Osteoblast (primary cell): ENCODE results near the gene GLCCI1. TPM values are rescaled to one million over a fixed set of nuclear protein-coding genes. Genes with fewer than 3 reads are reported as not detected.
"Not testable (repeated sequence)": the region's sequence is repeated elsewhere in the genome, so short reads cannot be mapped to it uniquely, and the experiment has no call there.

Experiments
- DNase-seq: peaks from one replicate; pipeline ENCODE4 v3.0.0; 2011; ENCODE audit warnings: low spot score, mixed read lengths; ENCODE audit not compliant: insufficient read length; ENCODE audit errors: missing footprints
- H2AFZ ChIP-seq: 2 replicates; pipeline ENCODE4 v1.6.0; 2011; ENCODE audit warnings: mild to moderate bottlenecking, low read length
- H3K27ac ChIP-seq: 2 replicates; pipeline ENCODE4 v1.5.1; 2011; ENCODE audit warnings: mild to moderate bottlenecking, low read depth, low read length, moderate library complexity
- H3K27me3 ChIP-seq: 2 replicates; pipeline ENCODE4 v1.6.0; 2012; ENCODE audit warnings: mild to moderate bottlenecking, control low read depth, inconsistent platforms, low read length, moderate library complexity; ENCODE audit not compliant: insufficient read depth
- H3K36me3 ChIP-seq: 2 replicates; pipeline ENCODE4 v1.5.1; 2011; ENCODE audit warnings: mild to moderate bottlenecking, low read length, control low read depth, moderate library complexity; ENCODE audit not compliant: insufficient read depth
- H3K4me1 ChIP-seq: 2 replicates; pipeline ENCODE4 v1.5.1; 2011; ENCODE audit warnings: mild to moderate bottlenecking, low read length, control low read depth, moderate library complexity; ENCODE audit not compliant: insufficient read depth
- H3K4me2 ChIP-seq: 2 replicates; pipeline ENCODE4 v1.6.0; 2011; ENCODE audit warnings: mild to moderate bottlenecking, low read length; ENCODE audit not compliant: insufficient read depth
- H3K4me3 ChIP-seq: fragments of 200-600 bp; sonication (generic); 3 replicates; pipeline ENCODE4 v1.5.1; 2012; ENCODE audit warnings: mild to moderate bottlenecking, low read length, inconsistent platforms; ENCODE audit not compliant: insufficient read depth
- H3K79me2 ChIP-seq: 2 replicates; pipeline ENCODE4 v1.6.0; 2012; ENCODE audit warnings: mild to moderate bottlenecking, low read length, control low read depth, inconsistent platforms; ENCODE audit not compliant: insufficient read depth
- H3K9me3 ChIP-seq: 2 replicates; pipeline ENCODE4 v1.5.1; 2011; ENCODE audit warnings: low read depth, low read length, control low read depth
- H4K20me1 ChIP-seq: 2 replicates; pipeline ENCODE4 v1.6.0; 2012; ENCODE audit warnings: mild to moderate bottlenecking, low read length, control low read depth; ENCODE audit not compliant: insufficient read depth
- CTCF ChIP-seq: IDR thresholded peaks from 2 replicates; pipeline ENCODE4 v1.5.1; 2011; ENCODE audit warnings: mild to moderate bottlenecking, low read depth, low read length, moderate library complexity; ENCODE audit errors: extremely low read depth
- total RNA-seq: library from RNA; depleted of rRNA; stranded (reverse); fragments of >200 nt; gene quantifications from 2 replicates; pipeline ENCODE4 v1.2.3, GENCODE V29; 2012

Gene GLCCI1
- total RNA-seq, 1 donor = 10.1 TPM

- no peaks in the 10 kb centered on the region for H3K9me3 ChIP-seq
- H3K36me3 ChIP-seq = peaks cover 3% of the 10 kb centered on the region
- H3K79me2 ChIP-seq = no peaks in the 10 kb centered on the region
- H3K27ac ChIP-seq = no peak overlapping the region
- no peak overlapping the region for H3K4me3 ChIP-seq
- no peaks in the 10 kb centered on the region for H4K20me1 ChIP-seq
- DNase-seq = no peak
- H2AFZ ChIP-seq = no peak overlapping the region
- no peak overlapping the region for H3K4me2 ChIP-seq
- peaks cover 14% of the 10 kb centered on the region for H3K4me1 ChIP-seq
- TF ChIP-seq CTCF = no peak
- H3K27me3 ChIP-seq = no peaks in the 10 kb centered on the region
Observed at GRCh38 chr7:8040768-8041369, 72.3 kb downstream of the GLCCI1 start.

- Histone ChIP-seq H4K20me1 (no peaks in the 10 kb centered on the region), H3K27ac (peak overlapping the region; percentile 27), H3K27me3 (no peaks in the 10 kb centered on the region), H3K4me3 (no peak overlapping the region), H3K4me1 (peaks cover 14% of the 10 kb centered on the region), H3K9me3 (no peaks in the 10 kb centered on the region), H3K79me2 (no peaks in the 10 kb centered on the region), H2AFZ (no peak overlapping the region), H3K36me3 (no peaks in the 10 kb centered on the region), H3K4me2 (peak overlapping the region; percentile 59)
- TF ChIP-seq CTCF = no peak
- DNase-seq = peak; percentile 50
Observed at GRCh38 chr7:8042796-8043535, 74.4 kb downstream of the GLCCI1 start.

GRCh38 chr7:8044761-8045430, 76.3 kb downstream of the GLCCI1 start:
- no peaks in the 10 kb centered on the region for H3K36me3 ChIP-seq
- H2AFZ ChIP-seq = no peak overlapping the region
- no peak overlapping the region for H3K27ac ChIP-seq
- no peak for DNase-seq
- no peaks in the 10 kb centered on the region for H3K9me3 ChIP-seq
- H4K20me1 ChIP-seq = no peaks in the 10 kb centered on the region
- no peaks in the 10 kb centered on the region for H3K79me2 ChIP-seq
- H3K4me1 ChIP-seq = peaks cover 14% of the 10 kb centered on the region
- no peak overlapping the region for H3K4me3 ChIP-seq
- no peak for TF ChIP-seq CTCF
- no peak overlapping the region for H3K4me2 ChIP-seq
- H3K27me3 ChIP-seq = no peaks in the 10 kb centered on the region

- not testable (repeated sequence) for H3K4me3 ChIP-seq, H3K9me3 ChIP-seq, H4K20me1 ChIP-seq, H3K4me1 ChIP-seq, H3K79me2 ChIP-seq, DNase-seq, H3K27me3 ChIP-seq, H3K4me2 ChIP-seq, H2AFZ ChIP-seq, H3K27ac ChIP-seq, H3K36me3 ChIP-seq
Observed at GRCh38 chr7:8048067-8048466, 79.5 kb downstream of the GLCCI1 start.
